ENCODE measurements around the gene SIAH1.
"Not testable (repeated sequence)": the region's sequence is repeated elsewhere in the genome, so short reads cannot be mapped to it uniquely, and the experiment has no call there.

Gene SIAH1

DNA sequence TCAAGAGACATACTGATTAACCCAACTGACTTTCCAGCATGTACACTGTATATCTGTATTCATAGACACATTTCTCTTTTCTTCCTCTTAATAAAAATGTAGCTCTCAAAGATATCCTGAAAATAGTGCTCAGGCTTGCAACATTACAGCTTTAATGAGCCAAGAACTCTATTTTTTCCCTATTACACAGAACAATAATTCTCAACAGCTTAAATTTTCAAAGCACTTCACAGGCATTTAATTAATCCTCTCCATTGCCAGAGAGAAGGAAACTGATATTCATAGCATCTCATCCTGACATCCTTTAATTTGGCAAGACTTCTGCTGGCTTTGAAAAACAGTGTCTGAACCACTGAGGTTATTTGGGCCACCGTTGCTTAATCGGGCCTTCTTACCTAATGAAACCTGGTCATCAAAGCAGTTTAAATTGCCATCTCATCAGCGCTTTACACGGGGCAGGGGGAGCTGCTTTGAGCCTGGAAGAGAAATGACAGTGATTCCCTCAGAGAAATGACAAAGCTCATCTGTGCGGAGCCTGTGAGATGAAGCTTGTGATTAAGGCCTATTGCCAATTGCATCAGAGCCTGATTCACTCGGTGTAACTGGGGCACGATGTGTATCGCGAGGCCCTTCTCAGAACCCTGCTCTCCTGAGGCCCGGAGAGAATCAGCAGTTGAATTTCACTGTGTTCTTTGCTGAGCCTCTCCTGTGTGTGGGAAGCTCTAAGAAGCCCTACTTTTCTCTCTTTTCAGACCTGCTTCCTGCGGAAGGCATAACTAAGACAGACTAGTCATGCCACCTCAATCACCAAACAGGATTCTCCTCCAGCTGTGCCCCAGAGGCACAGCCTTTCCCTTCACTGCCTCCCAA is 8.5 kb upstream of the SIAH1 start:
- DNase-seq (ENCODE audit: low read depth, low spot score), result peak; percentile 32

- DNase-seq (ENCODE audit: low read depth, low spot score), result no peak
Measured at GRCh38 chr16:48392407-48392806, 7.2 kb upstream of the SIAH1 start.

GRCh38 chr16:48386559-48387312 is 1.5 kb upstream of the SIAH1 start:
- DNase-seq (ENCODE audit: low read depth, low spot score), result no peak

GRCh38 chr16:48384520-48385252 is 527 bp downstream of the SIAH1 start:
- peak; percentile 80 for DNase-seq (ENCODE audit: low read depth, low spot score)

DNA sequence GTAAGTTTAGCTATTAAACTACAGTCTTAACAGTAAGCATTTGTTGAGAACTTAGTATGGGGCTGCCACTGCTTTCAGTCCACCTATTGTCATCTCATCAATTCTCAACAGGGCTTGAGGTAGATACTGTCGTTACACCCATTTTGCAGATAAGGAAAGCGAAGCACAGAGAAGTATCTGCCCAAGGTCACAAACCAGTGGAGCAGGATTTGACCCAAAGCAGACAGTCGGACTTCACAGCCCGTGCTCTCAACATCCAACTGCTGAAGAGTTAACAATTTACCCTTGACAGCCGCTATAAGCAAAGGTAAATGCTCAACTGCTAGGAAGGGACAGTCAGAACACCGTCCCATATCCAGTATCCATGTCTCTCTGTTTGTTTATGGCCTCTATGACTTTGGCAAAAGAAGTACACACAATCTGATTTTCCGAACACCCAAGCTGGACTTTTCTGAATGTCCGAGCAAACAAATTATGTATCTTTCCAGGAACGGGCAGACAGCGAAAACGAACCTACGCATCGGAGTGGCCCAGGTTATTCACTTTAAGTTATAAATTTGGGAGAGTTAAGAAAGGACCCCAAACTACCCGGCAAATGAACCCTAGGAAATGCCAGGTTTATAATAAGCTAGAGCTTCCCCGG is 1.2 kb downstream of the SIAH1 start:
- DNase-seq (ENCODE audit: low read depth, low spot score), result peak; percentile 50

DNA sequence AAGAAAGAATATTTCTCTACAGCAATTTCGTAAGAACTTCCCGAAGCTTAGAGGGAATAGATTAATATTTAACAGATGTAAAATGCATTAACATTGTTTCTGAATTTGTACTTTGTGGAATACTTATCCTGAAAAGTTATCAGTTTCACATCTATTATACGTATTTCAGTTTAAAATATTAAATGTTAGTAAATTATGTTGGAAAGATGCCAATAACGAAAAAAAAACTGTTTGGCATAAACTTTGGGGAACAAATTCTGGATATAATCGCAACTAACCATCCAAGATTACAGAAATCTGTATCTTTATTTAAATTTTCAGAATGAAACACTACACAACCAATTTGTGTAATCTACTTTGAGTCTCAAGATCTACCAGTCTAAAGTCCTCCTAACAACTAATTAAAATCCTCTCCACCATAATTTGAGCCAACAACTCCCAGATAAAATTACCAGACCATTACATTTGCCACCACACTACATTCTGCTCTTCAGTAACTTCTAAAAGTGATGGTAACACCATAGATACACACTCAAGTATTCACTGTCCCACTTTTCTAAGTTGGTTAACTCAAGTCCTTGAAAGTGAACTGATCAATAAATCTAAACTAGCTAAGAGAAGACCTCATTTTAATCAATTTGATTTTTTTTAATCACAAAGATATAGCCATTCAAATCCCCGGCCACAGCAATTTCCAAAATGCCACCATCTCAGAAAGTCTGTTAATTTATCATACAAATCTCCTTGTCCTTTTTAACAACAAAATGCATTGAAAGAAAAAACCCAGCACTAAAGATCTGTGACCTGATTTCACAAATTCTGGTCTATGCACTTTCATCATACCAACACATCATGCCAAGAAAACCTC is 2.0 kb downstream of the SIAH1 start:
- no peak for DNase-seq (ENCODE audit: low read depth, low spot score)

DNA sequence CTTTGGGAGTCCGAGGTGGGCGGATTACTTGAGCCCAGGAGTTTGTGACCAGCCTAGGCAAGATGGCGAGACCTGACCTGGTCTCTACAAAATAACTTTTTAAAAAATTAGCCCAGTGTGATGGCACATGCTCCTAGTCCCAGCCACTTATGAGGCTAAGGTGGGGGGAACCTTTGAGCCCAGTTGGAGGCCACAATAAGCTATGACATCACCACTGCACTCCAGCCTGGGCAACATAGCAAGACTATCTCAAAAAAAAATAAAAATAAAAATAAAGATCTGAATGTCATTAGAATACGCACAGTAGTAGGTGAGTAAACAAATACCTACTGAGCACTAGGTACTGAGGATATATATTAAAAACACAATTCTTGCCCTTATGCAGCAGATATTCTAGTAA is 3.1 kb downstream of the SIAH1 start:
- no peak for DNase-seq (ENCODE audit: low read depth, low spot score)

DNA sequence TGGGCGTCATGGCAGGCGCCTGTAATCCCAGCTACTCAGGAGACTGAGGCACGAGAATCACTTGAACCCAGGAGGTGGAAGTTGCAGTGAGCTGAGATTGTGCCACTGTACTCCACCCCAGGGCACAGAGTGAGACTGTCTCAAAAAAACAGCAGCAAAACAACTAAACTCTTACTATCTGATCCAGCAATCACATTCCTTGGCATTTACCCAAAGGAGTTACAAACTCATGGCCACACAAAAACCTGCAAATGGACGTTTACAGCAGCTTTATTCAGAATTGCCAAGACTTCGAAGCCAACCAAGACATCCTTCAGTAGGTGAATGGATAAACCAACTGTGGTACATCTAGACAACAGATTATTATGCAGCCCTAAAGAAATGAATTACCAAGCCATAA is 4.0 kb downstream of the SIAH1 start:
- peak; percentile 37 for DNase-seq (ENCODE audit: low read depth, low spot score)

GRCh38 chr16:48378836-48379235 is 6.4 kb downstream of the SIAH1 start:
- DNase-seq (ENCODE audit: low read depth, low spot score), result no peak

DNA sequence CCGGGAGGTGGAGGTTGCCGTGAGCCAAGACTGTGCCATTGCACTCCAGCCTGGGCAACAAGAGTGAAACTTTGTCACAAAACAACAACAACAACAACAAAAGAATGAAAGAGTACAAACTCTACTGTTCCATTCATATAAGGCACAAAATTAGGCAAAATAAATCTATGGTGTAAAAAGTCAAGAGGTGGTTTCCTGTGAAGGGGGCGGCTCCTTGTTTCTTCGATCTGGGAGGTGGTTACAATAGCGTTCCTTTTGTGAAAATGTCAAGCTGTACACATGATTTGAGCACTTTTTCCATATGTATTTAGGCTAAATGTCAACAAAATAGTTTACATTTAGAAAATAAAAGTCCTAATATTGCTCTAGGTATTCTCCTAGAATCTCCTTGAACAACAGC is 6.9 kb downstream of the SIAH1 start:
- DNase-seq (ENCODE audit: low read depth, low spot score), result no peak

- not testable (repeated sequence) for DNase-seq (ENCODE audit: low read depth, low spot score)
Measured at GRCh38 chr16:48377301-48377700, 7.9 kb downstream of the SIAH1 start.

DNA sequence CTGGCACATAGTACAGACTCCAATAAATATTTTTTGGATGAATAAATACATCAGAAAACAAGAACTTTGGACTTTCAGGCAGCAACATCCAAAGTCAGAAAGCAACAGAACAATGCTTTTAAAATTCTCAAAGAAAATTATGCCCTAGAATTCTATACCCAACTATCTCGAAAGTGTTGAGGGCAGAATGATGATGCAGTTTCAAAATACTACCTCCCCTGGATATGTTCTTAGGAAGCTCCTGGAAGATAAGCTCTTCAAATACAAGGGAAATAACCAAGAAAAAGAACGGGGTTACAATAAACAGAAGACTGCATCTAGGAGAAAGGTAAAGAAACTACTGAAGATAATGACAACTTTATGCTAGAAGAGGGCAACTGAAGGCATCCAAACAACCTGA is 11.0 kb downstream of the SIAH1 start:
- no peak for DNase-seq (ENCODE audit: low read depth, low spot score)

- DNase-seq (ENCODE audit: low read depth, low spot score), result no peak
Measured at GRCh38 chr16:48373258-48374029, 11.8 kb downstream of the SIAH1 start.

- no peak for DNase-seq (ENCODE audit: low read depth, low spot score)
Measured at GRCh38 chr16:48372744-48373143, 12.5 kb downstream of the SIAH1 start.

- no peak for DNase-seq (ENCODE audit: low read depth, low spot score)
Measured at GRCh38 chr16:48371393-48371780, 13.8 kb downstream of the SIAH1 start.

- not testable (repeated sequence) for DNase-seq (ENCODE audit: low read depth, low spot score)
Measured at GRCh38 chr16:48370668-48371392, 14.4 kb downstream of the SIAH1 start.

DNA sequence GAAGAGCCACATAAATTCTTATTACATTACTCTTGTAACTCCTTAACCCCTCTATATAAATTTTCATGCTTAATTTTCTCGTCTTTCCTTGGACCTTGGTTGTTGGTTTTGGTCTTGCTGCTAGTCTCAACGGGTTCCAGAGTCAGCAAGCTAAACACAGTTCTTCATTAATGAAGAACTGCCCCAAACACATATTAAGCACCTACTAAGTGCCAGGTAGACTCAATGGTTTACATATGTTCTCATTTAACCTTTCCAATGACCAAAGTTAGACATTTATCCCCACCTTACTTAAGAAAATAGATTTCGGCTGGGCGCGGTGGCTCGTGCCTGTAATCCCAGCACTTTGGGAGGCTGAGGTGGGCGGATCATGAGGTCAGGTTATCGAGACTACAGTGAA is 15.0 kb downstream of the SIAH1 start:
- no peak for DNase-seq (ENCODE audit: low read depth, low spot score)

- DNase-seq (ENCODE audit: low read depth, low spot score), result no peak
Measured at GRCh38 chr16:48369765-48370164, 15.4 kb downstream of the SIAH1 start.

DNA sequence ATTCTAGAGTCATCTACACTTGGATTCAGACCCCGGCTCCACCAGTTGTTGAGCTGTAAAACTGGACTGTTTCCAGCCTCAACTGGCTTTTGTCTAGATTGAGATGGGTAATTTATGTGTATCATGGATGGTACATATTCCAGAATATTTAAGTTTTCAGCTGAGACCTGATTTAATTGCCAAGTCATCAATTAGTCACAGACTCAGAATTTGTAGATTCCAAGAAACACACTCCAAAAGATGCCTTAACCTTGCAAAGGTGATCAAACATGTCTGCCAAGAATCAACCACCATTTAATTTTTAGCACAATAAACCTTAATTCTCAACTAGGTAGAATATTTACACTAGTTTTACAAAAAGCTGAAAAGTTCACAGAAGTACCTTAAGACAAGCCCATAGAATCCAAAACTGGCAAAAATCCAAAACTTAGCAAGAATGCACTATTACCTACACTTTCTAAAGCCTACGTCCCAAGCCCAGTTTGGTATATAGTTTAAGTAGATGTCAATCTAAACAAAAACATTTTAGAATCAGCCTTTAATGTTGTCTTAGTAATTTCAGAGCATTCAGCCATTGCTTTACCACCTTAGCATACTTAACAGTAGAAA is 17.7 kb downstream of the SIAH1 start:
- DNase-seq (ENCODE audit: low read depth, low spot score), result no peak

Data from astrocyte of the hippocampus (primary cell).